Measurements from ENCODE around the gene ATP11C. TPM values are rescaled to one million over a fixed set of nuclear protein-coding genes. Genes with fewer than 3 reads are reported as not detected.

ATP11C gene
- total RNA-seq, 2 donors from 2014 or later: 9.1 to 15.3 TPM

- no peaks in the 10 kb centered on the region for H3K9me3 ChIP-seq
- H3K4me1 ChIP-seq: no peaks in the 10 kb centered on the region
- no peak overlapping the region for H3K9ac ChIP-seq (ENCODE audit: low read depth in 2 of 2, low read length in 2 of 2)
- H3K36me3 ChIP-seq: no peaks in the 10 kb centered on the region
- no peak for DNase-seq
- H3K4me3 ChIP-seq: no peak overlapping the region
- H3K27me3 ChIP-seq: no peaks in the 10 kb centered on the region
- TF ChIP-seq CTCF (IDR thresholded peaks at IDR 0.05): no peak
- H3K27ac ChIP-seq: no peak overlapping the region
- intact Hi-C loops (cut with DNase I): no loop called here
These were observed 170.3 kb downstream of the ATP11C start for GRCh38 chrX:139762400-139763183.

GRCh38 chrX:139759637-139760036 is 173.2 kb downstream of the ATP11C start:
- H3K27ac ChIP-seq: no peak overlapping the region
- no peaks in the 10 kb centered on the region for H3K36me3 ChIP-seq
- DNase-seq: no peak
- no peak overlapping the region for H3K9ac ChIP-seq (ENCODE audit: low read depth in 2 of 2, low read length in 2 of 2)
- no peak overlapping the region for H3K4me3 ChIP-seq
- intact Hi-C loops (cut with DNase I): no loop called here
- no peak for TF ChIP-seq CTCF (IDR thresholded peaks at IDR 0.05)
- H3K9me3 ChIP-seq: no peaks in the 10 kb centered on the region
- H3K27me3 ChIP-seq: no peaks in the 10 kb centered on the region
- H3K4me1 ChIP-seq: no peaks in the 10 kb centered on the region

- H3K27ac ChIP-seq: no peak overlapping the region
- DNase-seq: no peak
These were observed 174.0 kb downstream of the ATP11C start for GRCh38 chrX:139758809-139759208.

GRCh38 chrX:139758250-139758649 is 174.6 kb downstream of the ATP11C start:
- intact Hi-C loops (cut with DNase I): no loop called here

More at GRCh38 chrX:139758809-139759208, 174.0 kb downstream of the ATP11C start:
- Histone ChIP-seq H3K4me3 (no peak overlapping the region), H3K9ac (ENCODE audit: low read depth in 2 of 2, low read length in 2 of 2) (no peak overlapping the region), H3K27me3 (no peaks in the 10 kb centered on the region), H3K9me3 (no peaks in the 10 kb centered on the region), H3K4me1 (no peaks in the 10 kb centered on the region), H3K36me3 (no peaks in the 10 kb centered on the region)
- TF ChIP-seq CTCF (IDR thresholded peaks at IDR 0.05): no peak
- intact Hi-C loops (cut with DNase I): no loop called here

GRCh38 chrX:139751053-139751452 is 181.8 kb downstream of the ATP11C start:
- Histone ChIP-seq H3K9me3 (no peaks in the 10 kb centered on the region), H3K9ac (ENCODE audit: low read depth in 2 of 2, low read length in 2 of 2) (no peak overlapping the region), H3K4me1 (no peaks in the 10 kb centered on the region), H3K27me3 (no peaks in the 10 kb centered on the region), H3K4me3 (no peak overlapping the region), H3K36me3 (no peaks in the 10 kb centered on the region), H3K27ac (no peak overlapping the region)
- TF ChIP-seq CTCF (IDR thresholded peaks at IDR 0.05): no peak
- intact Hi-C loops (cut with DNase I): no loop called here
- no peak for DNase-seq

More at GRCh38 chrX:139758250-139758649, 174.6 kb downstream of the ATP11C start:
- Histone ChIP-seq H3K9ac (ENCODE audit: low read depth in 2 of 2, low read length in 2 of 2) (no peak overlapping the region), H3K27me3 (no peaks in the 10 kb centered on the region), H3K27ac (no peak overlapping the region), H3K4me1 (no peaks in the 10 kb centered on the region), H3K36me3 (no peaks in the 10 kb centered on the region), H3K9me3 (no peaks in the 10 kb centered on the region), H3K4me3 (no peak overlapping the region)
- no peak for DNase-seq
- no peak for TF ChIP-seq CTCF (IDR thresholded peaks at IDR 0.05)

Measured in colonic mucosa (tissue), 4 donors.